HG03354 (cell line): ENCODE results near the gene ADCY1.
A peak's percentile ranks its signal among the peaks of the same experiment; 100 is the strongest.
"Not testable (repeated sequence)": the region's sequence is repeated elsewhere in the genome, so short reads cannot be mapped to it uniquely, and the experiment has no call there.

Experiments used
- ATAC-seq: cut with Tn5 transposase; IDR thresholded peaks from one replicate; pipeline ENCODE4 v1.9.1; 2021; ENCODE audit warnings: mild to moderate bottlenecking; ENCODE audit not compliant: unreplicated experiment, poor library complexity, severe bottlenecking

The ADCY1 gene

GRCh38 chr7:45573661-45574415 lies at the start of gene ADCY1:
Gene ADCY1, plus strand, starts transcription at chr7:45574368. Its CDS starts 176 bp downstream, at chr7:45574544.
- ATAC-seq: peak; percentile 30

GRCh38 chr7:45524445-45524844 lies 49.7 kb upstream of the ADCY1 start:
- ATAC-seq: no peak

GRCh38 chr7:45525057-45525456 lies 49.1 kb upstream of the ADCY1 start:
- ATAC-seq: no peak

GRCh38 chr7:45543473-45543872 lies 30.7 kb upstream of the ADCY1 start:
- no peak for ATAC-seq

GRCh38 chr7:45545105-45545710 lies 29.0 kb upstream of the ADCY1 start:
- not testable (repeated sequence) for ATAC-seq

GRCh38 chr7:45548917-45549316 lies 25.3 kb upstream of the ADCY1 start:
- ATAC-seq: not testable (repeated sequence)

- no peak for ATAC-seq
These were observed 10.8 kb upstream of the ADCY1 start for GRCh38 chr7:45563401-45563800.

- ATAC-seq: no peak
These were observed 10.2 kb upstream of the ADCY1 start for GRCh38 chr7:45563941-45564461.

- ATAC-seq: no peak
These were observed 9.7 kb upstream of the ADCY1 start for GRCh38 chr7:45564485-45564884.

- ATAC-seq: no peak
These were observed 9.2 kb upstream of the ADCY1 start for GRCh38 chr7:45564886-45565455.

GRCh38 chr7:45566386-45566785 lies 7.8 kb upstream of the ADCY1 start:
- ATAC-seq: no peak

- ATAC-seq: no peak
These were observed 7.2 kb upstream of the ADCY1 start for GRCh38 chr7:45566961-45567360.

GRCh38 chr7:45567713-45568112 lies 6.5 kb upstream of the ADCY1 start:
- ATAC-seq: no peak

- no peak for ATAC-seq
These were observed 5.5 kb upstream of the ADCY1 start for GRCh38 chr7:45568536-45569289.

- ATAC-seq: no peak
These were observed 4.9 kb upstream of the ADCY1 start for GRCh38 chr7:45569290-45569685.

- ATAC-seq: no peak
These were observed 3.4 kb upstream of the ADCY1 start for GRCh38 chr7:45570797-45571196.

- no peak for ATAC-seq
These were observed 964 bp upstream of the ADCY1 start for GRCh38 chr7:45573204-45573603.

GRCh38 chr7:45574416-45574668 lies 174 bp downstream of the ADCY1 start:
- peak; percentile 52 for ATAC-seq

- ATAC-seq: peak; percentile 39
These were observed 717 bp downstream of the ADCY1 start for GRCh38 chr7:45574669-45575500.
